ENCODE data around the gene B9D1.

GRCh38 chr17:19299214-19299747 lies 63.2 kb downstream of the B9D1 start:
- TF ChIP-seq GATA2 (IDR thresholded peaks at IDR 0.05; ENCODE audit: low read depth, low read length), result no peak
- no peak for TF ChIP-seq GATA3 (IDR thresholded peaks at IDR 0.05; ENCODE audit: low read depth, low read length)

All from SH-SY5Y (cell line).